Activated naive CD4-positive, alpha-beta T cell treated with Interleukin-2 at 50 U/mL for 16 hours (primary cell): ENCODE data around the gene BBIP1.

Source experiments
- DNase-seq: peaks from one replicate; pipeline ENCODE4 v3.0.0-alpha.2; 2020

Gene BBIP1, protein sequence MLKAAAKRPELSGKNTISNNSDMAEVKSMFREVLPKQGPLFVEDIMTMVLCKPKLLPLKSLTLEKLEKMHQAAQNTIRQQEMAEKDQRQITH

GRCh38 chr10:110918643-110919348 is at the start of gene BBIP1:
BBIP1 (minus strand) TSS chr10:110919180; CDS start chr10:110918157, 1,023 bp downstream.
- no peak for DNase-seq

DNA sequence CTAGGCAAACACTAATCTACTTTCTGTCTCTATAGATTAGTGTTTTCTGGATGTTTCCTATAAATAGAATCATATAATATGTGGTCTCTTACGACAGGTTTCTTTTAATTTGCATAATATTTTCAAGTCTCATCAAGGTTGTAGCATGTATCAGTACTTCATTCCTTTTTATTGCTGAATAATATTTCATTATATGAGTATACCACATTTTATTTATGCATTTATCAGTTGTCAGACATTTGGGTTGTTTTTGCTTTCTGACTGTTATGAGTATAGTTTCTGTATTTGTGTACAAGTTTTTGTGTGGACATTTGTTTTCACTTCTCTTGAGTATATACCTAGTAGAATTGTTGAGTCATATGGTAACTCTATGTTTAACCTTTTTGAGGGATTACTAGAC is 48.7 kb upstream of the BBIP1 start:
- DNase-seq: no peak

DNA sequence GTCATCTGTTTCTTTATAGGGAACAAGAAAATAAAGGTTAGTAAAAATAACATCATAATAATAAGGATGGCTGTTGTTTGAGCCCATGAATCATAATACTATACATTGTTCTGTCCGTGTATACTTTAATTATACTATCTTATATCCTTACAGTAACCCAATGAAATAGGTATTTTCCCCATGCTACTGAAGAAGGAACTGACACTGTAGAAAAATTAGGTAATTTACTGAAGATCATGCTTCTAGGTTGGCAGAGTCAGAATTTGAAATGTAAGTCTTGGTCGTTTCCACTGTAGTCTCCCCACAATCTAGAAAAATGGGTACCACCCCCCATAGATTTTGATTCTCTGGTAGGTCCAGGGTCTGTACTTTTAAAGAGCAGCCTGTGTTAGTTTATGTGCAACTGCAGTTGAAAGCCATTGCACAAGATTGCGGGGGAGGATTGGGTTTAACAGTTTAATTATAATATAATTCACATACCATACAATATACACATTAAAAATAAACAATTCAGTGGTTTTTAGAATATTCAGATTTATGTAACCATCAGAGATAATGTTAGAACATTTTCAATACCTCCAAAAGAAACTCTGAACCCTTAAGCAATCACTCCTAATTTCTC is 48.1 kb upstream of the BBIP1 start:
- no peak for DNase-seq

- DNase-seq: no peak
These were observed 47.2 kb upstream of the BBIP1 start for GRCh38 chr10:110966146-110966545.

- DNase-seq: no peak
These were observed 46.2 kb upstream of the BBIP1 start for GRCh38 chr10:110965216-110965615.

GRCh38 chr10:110964681-110965080 is 45.7 kb upstream of the BBIP1 start:
- DNase-seq: no peak

DNA sequence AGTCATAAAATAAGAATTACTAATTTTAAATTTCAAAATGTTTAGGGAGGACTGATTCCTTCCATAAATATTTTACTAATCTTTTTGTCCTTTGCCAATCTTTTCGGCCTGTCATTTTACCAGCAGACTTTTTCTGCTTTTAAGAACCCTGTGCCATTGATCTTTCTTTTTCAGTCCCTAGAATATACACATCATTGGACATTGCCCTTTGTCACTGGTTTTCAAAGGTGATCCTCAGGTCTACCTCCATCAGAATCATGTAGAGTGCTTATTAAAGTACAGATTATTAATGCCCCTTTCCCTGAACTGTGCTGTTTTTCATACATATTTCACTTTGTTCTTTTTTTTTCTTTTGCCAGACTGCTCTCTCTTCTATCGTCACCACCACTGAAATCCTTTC is 44.2 kb upstream of the BBIP1 start:
- no peak for DNase-seq

DNA sequence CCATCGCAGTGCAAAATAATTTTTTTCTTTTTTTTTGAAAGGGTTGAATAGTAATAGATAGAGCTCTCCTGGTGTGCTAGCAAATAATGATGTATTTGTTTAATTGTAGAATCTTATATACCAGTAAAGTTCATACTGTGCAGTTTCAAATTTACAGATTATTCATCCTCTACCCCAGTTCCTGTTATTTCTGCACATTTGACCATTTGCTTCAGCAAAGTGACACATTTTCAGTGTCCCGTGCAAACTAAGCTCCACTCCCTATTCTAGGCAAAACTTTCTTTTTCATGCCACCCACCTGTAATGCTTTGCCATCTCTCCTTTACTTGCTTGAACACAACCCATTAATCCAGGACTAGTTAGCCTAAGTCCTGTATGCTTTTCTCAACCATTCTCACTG is 43.5 kb upstream of the BBIP1 start:
- DNase-seq: no peak

DNA sequence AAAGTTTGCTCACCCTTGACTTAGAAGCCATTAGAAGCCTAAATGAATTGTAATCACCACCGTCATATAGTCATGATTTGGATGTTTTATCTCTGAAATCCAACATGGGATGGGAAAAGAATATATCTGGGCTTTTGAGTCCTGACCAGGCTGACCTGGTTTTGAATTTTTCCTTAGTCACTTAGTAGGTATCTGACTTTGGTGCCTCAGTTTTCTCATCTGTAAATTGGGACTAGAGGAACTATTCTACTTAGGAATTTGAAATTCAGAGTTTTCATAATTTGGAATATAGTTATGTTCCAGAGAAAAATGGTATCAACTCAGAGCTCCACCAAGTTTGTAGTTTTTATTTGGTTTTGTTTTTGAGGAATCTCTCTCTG is 41.3 kb upstream of the BBIP1 start:
- no peak for DNase-seq

DNA sequence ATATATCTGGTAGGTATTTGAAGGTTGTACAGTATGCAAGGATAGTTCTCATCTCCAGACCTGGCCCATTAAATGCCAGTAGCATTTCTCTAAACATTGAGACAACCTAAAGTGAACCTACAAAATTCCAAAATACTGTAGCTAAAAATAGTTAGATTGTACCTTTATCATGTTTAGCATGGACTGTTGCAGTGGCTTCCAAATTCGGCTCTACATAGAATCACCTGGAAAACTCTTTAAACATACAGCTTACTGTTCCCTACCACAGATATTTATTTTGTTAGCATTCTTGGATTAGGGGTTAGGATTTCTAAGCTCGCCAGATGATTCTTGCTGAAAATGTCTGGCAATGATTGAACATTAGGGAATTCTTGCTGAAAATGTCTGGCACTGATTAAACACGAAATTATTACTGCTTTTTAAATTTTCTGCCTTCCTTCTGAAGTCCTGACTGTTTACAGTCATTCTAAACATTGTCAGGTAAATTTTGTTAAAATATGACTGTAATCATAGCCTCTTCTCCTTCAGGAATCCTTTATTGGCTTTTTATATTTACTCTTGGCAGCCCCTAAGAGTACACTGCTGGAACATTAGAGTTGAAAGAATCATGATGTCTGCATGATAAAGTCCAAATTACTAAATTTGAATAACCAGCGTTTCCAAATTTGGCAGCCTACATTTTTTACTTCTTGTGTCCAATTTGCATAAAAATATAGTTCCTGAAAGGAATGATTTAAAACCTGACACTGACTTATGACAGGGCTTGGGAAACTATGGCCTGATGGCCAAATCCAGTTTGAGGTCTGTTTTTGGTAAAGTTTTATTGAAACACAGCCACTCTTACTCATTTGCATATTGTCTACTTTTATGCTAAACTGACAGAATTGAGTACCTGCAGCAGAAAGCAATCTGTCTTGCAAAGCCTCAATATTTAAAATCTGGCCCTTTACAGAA is 40.7 kb upstream of the BBIP1 start:
- DNase-seq: no peak

- no peak for DNase-seq
These were observed 38.6 kb upstream of the BBIP1 start for GRCh38 chr10:110957606-110958005.

DNA sequence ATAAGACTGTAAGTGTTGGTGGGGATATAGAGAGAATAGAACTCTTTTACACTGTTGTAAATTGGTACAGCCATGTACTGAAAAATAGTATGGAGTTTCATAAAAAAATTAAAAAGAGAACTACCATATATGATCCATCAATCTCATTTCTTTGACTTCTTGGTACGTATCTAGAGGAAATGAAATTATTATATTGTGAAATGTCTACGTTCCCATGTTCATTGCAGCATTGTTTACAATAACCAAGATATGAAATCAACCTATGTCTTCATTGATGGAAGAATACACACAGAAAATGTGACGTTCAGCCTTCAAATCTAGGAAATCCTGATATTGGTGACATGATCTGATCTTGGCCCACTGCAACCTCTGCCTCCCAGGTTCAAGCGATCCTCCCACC is 32.4 kb upstream of the BBIP1 start:
- no peak for DNase-seq

DNA sequence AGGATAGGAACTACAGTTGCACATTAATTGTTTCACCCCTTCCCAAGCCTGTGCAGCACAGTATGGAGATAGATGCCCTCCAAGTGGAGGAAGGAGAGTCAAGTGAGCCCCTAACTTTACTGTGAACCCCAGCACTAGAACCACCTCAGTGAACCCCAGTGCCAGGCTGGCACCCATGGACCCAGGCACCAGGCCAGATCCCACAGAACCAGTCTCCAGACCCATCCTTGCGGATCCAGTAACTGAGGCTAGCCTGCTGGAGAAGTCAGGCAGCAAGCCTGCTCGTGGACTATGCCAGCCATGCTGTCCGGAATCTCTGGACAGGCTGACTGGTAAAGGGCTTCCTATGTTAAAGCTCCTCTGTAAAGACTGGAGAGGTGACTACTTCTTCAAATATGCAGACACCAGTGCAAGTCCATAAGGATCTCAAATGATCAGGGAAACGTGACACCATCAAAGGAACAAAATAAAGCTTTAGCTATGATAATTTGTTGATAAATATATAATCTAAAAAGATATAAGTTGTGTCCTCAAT is 28.1 kb upstream of the BBIP1 start:
- DNase-seq: no peak

DNA sequence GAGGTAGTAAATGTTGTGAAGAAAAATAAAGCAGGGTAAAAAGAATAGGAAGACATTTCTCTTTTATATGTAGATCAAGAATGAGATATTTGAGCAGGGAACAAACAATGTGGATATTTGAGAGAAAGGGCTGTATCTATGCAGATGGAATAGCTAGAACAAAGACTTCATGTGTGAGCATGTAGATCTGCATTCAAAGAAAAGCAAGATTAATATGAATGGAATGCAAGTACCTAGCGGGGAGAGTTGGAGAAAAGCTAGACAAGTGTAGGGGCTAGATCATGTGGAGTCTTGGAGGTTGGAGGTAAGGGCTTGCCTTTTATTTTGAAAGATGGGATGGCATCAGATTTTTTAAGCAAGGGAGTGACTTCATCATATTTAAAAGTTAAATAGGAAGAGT is 27.5 kb upstream of the BBIP1 start:
- no peak for DNase-seq

GRCh38 chr10:110944792-110945396 is 25.9 kb upstream of the BBIP1 start:
- no peak for DNase-seq

- no peak for DNase-seq
These were observed 20.4 kb upstream of the BBIP1 start for GRCh38 chr10:110939419-110939818.

DNA sequence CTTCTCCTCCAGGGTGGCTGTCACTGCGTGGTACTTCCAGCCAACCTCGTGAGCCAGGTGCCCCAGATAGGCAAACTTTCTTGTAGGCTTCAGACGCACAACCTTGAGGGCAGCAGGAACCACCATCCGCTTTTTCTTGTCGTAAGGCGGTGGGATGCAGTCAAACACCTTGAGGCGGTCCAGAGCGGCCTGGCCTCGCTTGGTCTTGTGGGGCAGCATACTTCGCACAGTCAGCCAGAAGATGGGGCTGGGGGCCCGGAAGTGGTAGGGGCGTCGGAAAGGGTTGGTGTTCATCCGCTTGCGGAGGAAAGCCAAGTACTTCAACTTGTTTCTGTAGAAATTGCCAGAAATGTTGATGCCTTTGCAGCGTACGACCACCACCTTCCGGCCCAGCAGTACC is 17.8 kb upstream of the BBIP1 start:
- DNase-seq: no peak

DNA sequence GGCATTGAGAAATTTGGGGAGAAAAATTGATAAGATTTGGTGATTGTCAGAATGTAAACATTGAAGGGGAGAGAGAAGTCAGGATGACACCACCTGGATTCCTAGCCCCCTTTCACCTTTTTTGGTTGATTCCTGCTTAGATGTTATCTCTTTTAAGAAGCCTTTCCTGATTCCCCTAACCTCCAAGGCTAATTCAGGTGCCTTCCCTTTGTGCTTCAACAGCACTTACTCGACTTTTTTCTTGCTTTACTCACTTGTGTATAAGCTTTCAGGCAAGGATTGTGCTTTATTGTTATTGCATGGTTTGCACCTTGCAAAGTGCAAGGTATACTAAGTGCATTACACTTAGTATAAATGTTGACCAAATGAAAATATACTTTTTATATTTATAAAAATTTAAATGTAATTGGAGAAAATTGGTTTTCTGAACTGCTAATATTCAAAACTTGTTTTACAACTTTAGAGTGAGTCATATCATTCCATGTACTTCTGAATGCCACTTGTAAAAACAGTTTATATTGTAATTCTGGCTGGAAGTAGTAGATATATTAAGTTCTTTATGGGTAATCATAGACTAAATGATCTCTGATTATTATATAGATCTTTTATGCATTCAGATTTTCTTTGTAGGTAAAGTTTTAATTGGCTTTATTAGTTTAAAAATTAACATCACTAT is 13.7 kb upstream of the BBIP1 start:
- DNase-seq: no peak

DNA sequence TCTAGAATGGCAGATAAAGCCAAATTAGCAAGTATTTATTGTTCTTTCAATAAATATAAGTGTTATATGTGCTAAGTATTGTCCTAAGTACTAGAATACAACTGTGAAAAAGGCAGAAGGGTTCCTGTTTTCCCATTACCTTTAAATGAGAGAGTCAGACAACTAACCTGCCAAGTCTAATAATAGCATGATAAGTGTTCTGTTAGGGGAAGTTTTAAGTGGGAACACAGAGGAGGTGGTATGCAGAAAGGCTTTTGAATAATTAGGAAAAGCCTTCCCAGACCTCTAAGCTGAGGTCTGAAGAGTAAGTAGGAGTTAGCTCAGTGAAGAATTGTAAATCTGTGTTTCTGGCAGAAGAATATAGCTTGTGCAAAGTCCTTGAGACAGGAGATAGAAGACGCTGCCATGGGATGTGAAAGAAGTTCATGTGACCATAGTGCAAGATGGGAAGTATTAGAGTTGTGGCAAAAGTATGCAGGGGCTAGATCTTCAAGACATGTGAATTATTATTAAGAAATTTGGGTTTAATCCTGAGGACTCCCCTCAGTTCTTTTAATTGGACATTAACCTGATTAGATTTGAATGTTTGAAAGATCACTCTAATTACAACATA is 12.9 kb upstream of the BBIP1 start:
- DNase-seq: no peak

DNA sequence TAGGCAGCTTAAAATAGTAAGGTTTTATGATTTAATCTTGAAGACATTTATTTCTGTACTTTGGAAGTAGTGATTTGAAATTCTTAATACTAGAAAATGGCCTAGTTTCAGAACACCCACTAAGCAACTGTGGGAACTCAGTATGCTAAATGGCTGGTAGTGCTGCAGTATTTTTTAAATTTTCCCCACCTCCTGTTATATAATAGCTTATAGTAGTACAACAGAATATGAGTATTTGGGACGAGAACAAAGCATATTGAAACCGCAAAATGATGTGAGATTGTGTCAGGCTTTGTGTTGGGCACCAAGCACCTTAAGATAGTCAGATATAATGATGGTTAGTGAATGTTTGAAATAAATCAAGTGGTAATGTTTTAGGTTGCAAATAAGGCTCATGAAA is 8.5 kb upstream of the BBIP1 start:
- no peak for DNase-seq

GRCh38 chr10:110923856-110924493 is 5.0 kb upstream of the BBIP1 start:
- DNase-seq: no peak
